Right lobe of liver (tissue), 4 donors: ENCODE data around the gene MPDZ.

Source experiments
- CTCF ChIP-seq, 4 donors: fragments of 200-600 bp in 3 of 4; fragments of 450-650 bp in 1 of 4; IDR thresholded peaks; one replicate each; pipeline versions ENCODE4 v1.5.1 to v1.8.0; 2016 to 2022; ENCODE audit warnings: antibody characterized with exemption in 4 of 4, mild to moderate bottlenecking in 2 of 4
- POLR2A ChIP-seq: fragments of 450-650 bp; IDR thresholded peaks from one replicate; pipeline ENCODE4 v1.6.1; 2017; ENCODE audit warnings: antibody characterized with exemption, mild to moderate bottlenecking
- donor health status: DM: no; HTN: no; CAD: no.
- donor health status: DM: no; HTN: no; CAD: no.
- donor health status: DM: no; HTN: yes; CAD: no.

- TF ChIP-seq POLR2A (no peak), CTCF (IDR thresholded peaks at IDR 0.05) (no peak)
Observed at GRCh38 chr9:13322828-13323550, 43.5 kb upstream of the MPDZ start.
